SW480 (cell line): Measurements from ENCODE around the gene RRAGB.
"Not testable (repeated sequence)": the region's sequence is repeated elsewhere in the genome, so short reads cannot be mapped to it uniquely, and the experiment has no call there.

Source experiments
- DNase-seq: peaks from one replicate; pipeline ENCODE4 v3.0.0-alpha.2; 2016; ENCODE audit warnings: low spot score

RRAGB gene

GRCh38 chrX:55774419-55774818, 56.9 kb downstream of the RRAGB start:
- not testable (repeated sequence) for DNase-seq

GRCh38 chrX:55777596-55777995, 60.0 kb downstream of the RRAGB start:
- no peak for DNase-seq

- no peak for DNase-seq
These were observed 60.8 kb downstream of the RRAGB start for GRCh38 chrX:55778322-55778721.

GRCh38 chrX:55783723-55784122, 66.2 kb downstream of the RRAGB start:
- DNase-seq: no peak

GRCh38 chrX:55787063-55787462, 69.5 kb downstream of the RRAGB start:
- DNase-seq: no peak

GRCh38 chrX:55787727-55788126, 70.2 kb downstream of the RRAGB start:
- no peak for DNase-seq

GRCh38 chrX:55794405-55794804, 76.9 kb downstream of the RRAGB start:
- DNase-seq: no peak

- DNase-seq: no peak
These were observed 78.9 kb downstream of the RRAGB start for GRCh38 chrX:55796496-55796895.

- no peak for DNase-seq
These were observed 84.3 kb downstream of the RRAGB start for GRCh38 chrX:55801811-55802210.
